K562 (cell line): ENCODE results near the gene PRSS22. TPM values are rescaled to one million over a fixed set of nuclear protein-coding genes. Genes with fewer than 3 reads are reported as not detected.

Source experiments
- ADNP ChIP-seq: fragments of 200-800 bp; sonication (Bioruptor generic); IDR thresholded peaks from 2 replicates; pipeline ENCODE4 v1.6.1; 2016; ENCODE audit warnings: missing genetic modification characterization, missing compliant biosample characterization
- ATF7 ChIP-seq: fragments of 450-650 bp; IDR thresholded peaks from 2 replicates; pipeline ENCODE4 v1.7.1; 2014; ENCODE audit warnings: mild to moderate bottlenecking, moderate library complexity
- CHD4 ChIP-seq: fragments of 200-600 bp; sonication (generic); IDR thresholded peaks from 3 replicates; pipeline ENCODE4 v1.6.1; 2012; ENCODE audit warnings: low read depth, mild to moderate bottlenecking, mixed read lengths, low read length, inconsistent platforms; ENCODE audit not compliant: insufficient read depth, insufficient replicate concordance, poor library complexity, severe bottlenecking
- CREB3 ChIP-seq: fragments of 450-650 bp; conservative IDR thresholded peaks from 2 replicates; pipeline ENCODE4 v1.6.1; 2016; ENCODE audit warnings: missing genetic modification characterization, low read depth, mild to moderate bottlenecking, missing compliant biosample characterization, moderate library complexity
- EHMT2 ChIP-seq: fragments of 450-650 bp; IDR thresholded peaks from 2 replicates; pipeline ENCODE4 v1.6.1; 2018; ENCODE audit warnings: antibody characterized with exemption
- ELF2 ChIP-seq: fragments of 250-450 bp; sonication (Bioruptor Pico); IDR thresholded peaks from 2 replicates; pipeline ENCODE4 v1.5.0; 2021; ENCODE audit warnings: mild to moderate bottlenecking
- ERF ChIP-seq: fragments of 450-650 bp; formaldehyde crosslinking; IDR thresholded peaks from 2 replicates; pipeline ENCODE4 v1.4.0; 2020; ENCODE audit warnings: mild to moderate bottlenecking, mixed read lengths
- KAT7 ChIP-seq: sonication (generic); formaldehyde crosslinking; IDR thresholded peaks from 2 replicates; pipeline ENCODE4 v1.8.0; 2022; ENCODE audit warnings: missing genetic modification reagents, mild to moderate bottlenecking, borderline replicate concordance
- MLLT1 ChIP-seq, 2 experiments: fragments of 450-650 bp; IDR thresholded peaks; 2 replicates each; pipeline ENCODE4 v1.6.1; 2016
- MLX ChIP-seq, 2 experiments: fragments of 450-650 bp in 1 of 2; sonication (generic) in 1 of 2; formaldehyde crosslinking; conservative IDR thresholded peaks; 2 replicates each; pipeline versions ENCODE4 v1.4.0 to v1.8.1; 2020 to 2022; ENCODE audit warnings: mild to moderate bottlenecking in 1 of 2, missing genetic modification reagents in 1 of 2
- NEUROD1 ChIP-seq: fragments of 150-350 bp; IDR thresholded peaks from 2 replicates; pipeline ENCODE4 v1.6.1; 2014; ENCODE audit warnings: borderline replicate concordance, low read length, low read depth; ENCODE audit not compliant: partially characterized antibody
- RNF2 ChIP-seq: sonication (generic); IDR thresholded peaks from 2 replicates; pipeline ENCODE4 v1.6.1; 2016
- RUNX1 ChIP-seq: sonication (generic); IDR thresholded peaks from 2 replicates; pipeline ENCODE4 v1.6.1; 2016; ENCODE audit warnings: antibody characterized with exemption, low read depth
- SOX6 ChIP-seq: fragments of 450-650 bp; IDR thresholded peaks from 2 replicates; pipeline ENCODE4 v1.6.1; 2014; ENCODE audit warnings: mild to moderate bottlenecking
- ZBTB1 ChIP-seq: sonication (generic); formaldehyde crosslinking; IDR thresholded peaks from 2 replicates; pipeline ENCODE4 v1.8.1; 2023; ENCODE audit warnings: missing genetic modification reagents, low read depth, mild to moderate bottlenecking, borderline replicate concordance
- ZNF124 ChIP-seq: sonication (generic); formaldehyde crosslinking; IDR thresholded peaks from 2 replicates; pipeline ENCODE4 v1.8.1; 2022; ENCODE audit warnings: missing genetic modification reagents
- ZNF239 ChIP-seq: fragments of 250-450 bp; sonication (Bioruptor Pico); IDR thresholded peaks from 2 replicates; pipeline ENCODE4 v1.4.0; 2020; ENCODE audit warnings: mild to moderate bottlenecking
- ZNF449 ChIP-seq: fragments of 250-450 bp; sonication (Bioruptor Pico); IDR thresholded peaks from 2 replicates; pipeline ENCODE4 v1.8.0; 2022; ENCODE audit warnings: moderate library complexity, mild to moderate bottlenecking, inconsistent platforms
- polyA plus RNA-seq, 8 experiments: library from polyadenylated mRNA; depleted of rRNA in 4 of 8; stranded (reverse) in 5 of 8; unstranded in 3 of 8; fragments of >200 nt; fragmentation: Nextera tagmentation in 2 of 8; fragmentation: Illumina TruSeq in 1 of 8; extraction: Ambion mirVana in 2 of 8; extraction: Trizol in 1 of 8; gene quantifications; 2 replicates each; pipeline versions ENCODE4 v1.2.1 to v1.2.3, GENCODE V29; 2011 to 2014; ENCODE audit warnings: inconsistent platforms in 1 of 8, missing spikeins in 1 of 8
- total RNA-seq, 7 experiments: library from RNA; depleted of rRNA in 6 of 7; stranded (reverse); fragments of >200 nt in 6 of 7; fragmentation: Illumina TruSeq in 2 of 7; extraction: Trizol in 2 of 7; gene quantifications; 2 replicates each; pipeline versions ENCODE4 v1.2.1 to v1.2.3, GENCODE V29; 2011 to 2021; ENCODE audit warnings: low replicate concordance in 1 of 7
- TF ChIP-seq, protein P1 (sequence below): fragments of 450-650 bp; IDR thresholded peaks from 2 replicates; pipeline ENCODE4 v1.7.0; 2016; ENCODE audit warnings: borderline replicate concordance
- TF ChIP-seq, protein P2 (sequence below): fragments of 450-650 bp; formaldehyde crosslinking; IDR thresholded peaks from 2 replicates; pipeline ENCODE4 v1.4.0; 2020; ENCODE audit warnings: mild to moderate bottlenecking, mixed read lengths

The PRSS22 gene
- total and polyA plus RNA-seq, 9 of the 15 experiments (the other 6 are each of a cell fraction or from before 2014, with no cell fraction given): 0.13 to 0.42 TPM; not detected in 7

- TF ChIP-seq, protein P1, sequence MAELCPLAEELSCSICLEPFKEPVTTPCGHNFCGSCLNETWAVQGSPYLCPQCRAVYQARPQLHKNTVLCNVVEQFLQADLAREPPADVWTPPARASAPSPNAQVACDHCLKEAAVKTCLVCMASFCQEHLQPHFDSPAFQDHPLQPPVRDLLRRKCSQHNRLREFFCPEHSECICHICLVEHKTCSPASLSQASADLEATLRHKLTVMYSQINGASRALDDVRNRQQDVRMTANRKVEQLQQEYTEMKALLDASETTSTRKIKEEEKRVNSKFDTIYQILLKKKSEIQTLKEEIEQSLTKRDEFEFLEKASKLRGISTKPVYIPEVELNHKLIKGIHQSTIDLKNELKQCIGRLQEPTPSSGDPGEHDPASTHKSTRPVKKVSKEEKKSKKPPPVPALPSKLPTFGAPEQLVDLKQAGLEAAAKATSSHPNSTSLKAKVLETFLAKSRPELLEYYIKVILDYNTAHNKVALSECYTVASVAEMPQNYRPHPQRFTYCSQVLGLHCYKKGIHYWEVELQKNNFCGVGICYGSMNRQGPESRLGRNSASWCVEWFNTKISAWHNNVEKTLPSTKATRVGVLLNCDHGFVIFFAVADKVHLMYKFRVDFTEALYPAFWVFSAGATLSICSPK: no peak
- TF ChIP-seq KAT7 (CRISPR knock-in tag): no peak
- TF ChIP-seq ATF7: peak; percentile 54; the same call in 1 of the 2 replicates
- no peak for TF ChIP-seq MLX (CRISPR knock-in tag; conservative IDR thresholded peaks at IDR 0.05)
- TF ChIP-seq ZNF124 (CRISPR knock-in tag): no peak
- TF ChIP-seq NEUROD1: peak; percentile 28
- no peak for TF ChIP-seq RUNX1
- TF ChIP-seq ZNF239 (CRISPR knock-in tag): no peak
- no peak for TF ChIP-seq CREB3 (tag)
- TF ChIP-seq, protein P2, sequence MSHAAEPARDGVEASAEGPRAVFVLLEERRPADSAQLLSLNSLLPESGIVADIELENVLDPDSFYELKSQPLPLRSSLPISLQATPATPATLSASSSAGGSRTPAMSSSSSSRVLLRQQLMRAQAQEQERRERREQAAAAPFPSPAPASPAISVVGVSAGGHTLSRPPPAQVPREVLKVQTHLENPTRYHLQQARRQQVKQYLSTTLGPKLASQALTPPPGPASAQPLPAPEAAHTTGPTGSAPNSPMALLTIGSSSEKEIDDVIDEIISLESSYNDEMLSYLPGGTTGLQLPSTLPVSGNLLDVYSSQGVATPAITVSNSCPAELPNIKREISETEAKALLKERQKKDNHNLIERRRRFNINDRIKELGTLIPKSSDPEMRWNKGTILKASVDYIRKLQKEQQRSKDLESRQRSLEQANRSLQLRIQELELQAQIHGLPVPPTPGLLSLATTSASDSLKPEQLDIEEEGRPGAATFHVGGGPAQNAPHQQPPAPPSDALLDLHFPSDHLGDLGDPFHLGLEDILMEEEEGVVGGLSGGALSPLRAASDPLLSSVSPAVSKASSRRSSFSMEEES: no peak
- TF ChIP-seq EHMT2: peak; percentile 80; the same call in 1 of the 2 replicates
- no peak for TF ChIP-seq CHD4
- no peak for TF ChIP-seq ZBTB1 (CRISPR knock-in tag)
- TF ChIP-seq MLLT1 (IDR thresholded peaks at IDR 0.05): no peak
- 0 out of 2 replicates have a peak, but pooled peaks have one; percentile 15 for TF ChIP-seq ERF (CRISPR knock-in tag)
- TF ChIP-seq ELF2 (CRISPR knock-in tag): no peak
- TF ChIP-seq RNF2: peak; percentile 49; the same call in 1 of the 2 replicates
- TF ChIP-seq ZNF449 (CRISPR knock-in tag): no peak
- no peak for TF ChIP-seq ADNP (tag)
- TF ChIP-seq SOX6: no peak
Measured at GRCh38 chr16:2842340-2843000, 15.5 kb downstream of the PRSS22 start (continued).
